ENCODE measurements around the gene SYCN.
"Not testable (repeated sequence)": the region's sequence is repeated elsewhere in the genome, so short reads cannot be mapped to it uniquely, and the experiment has no call there.

The SYCN gene

GRCh38 chr19:39203372-39204341, at the start of gene SYCN:
Gene SYCN (minus strand): TSS chr19:39204263. CDS start chr19:39204254, 9 bp downstream.
- DNase-seq: no peak

- DNase-seq: no peak
Observed at GRCh38 chr19:39253374-39254149, 49.5 kb upstream of the SYCN start.

GRCh38 chr19:39252458-39252857, 48.4 kb upstream of the SYCN start:
- peak; percentile 55 for DNase-seq

GRCh38 chr19:39251846-39252245, 47.8 kb upstream of the SYCN start:
- DNase-seq: no peak

- DNase-seq: no peak
Observed at GRCh38 chr19:39251081-39251480, 47.0 kb upstream of the SYCN start.

GRCh38 chr19:39248806-39249205, 44.7 kb upstream of the SYCN start, which contains the start of gene IFNL4:
Gene IFNL4 (minus strand): TSS chr19:39248856.
- no peak for DNase-seq

GRCh38 chr19:39247701-39248664, 43.9 kb upstream of the SYCN start:
- DNase-seq: no peak

GRCh38 chr19:39246951-39247669, 43.0 kb upstream of the SYCN start:
- DNase-seq: peak; percentile 73

- not testable (repeated sequence) for DNase-seq
Observed at GRCh38 chr19:39245166-39245565, 41.1 kb upstream of the SYCN start.

GRCh38 chr19:39244410-39245100, 40.5 kb upstream of the SYCN start, which contains the start of gene IFNL3:
Gene IFNL3 (minus strand): TSS chr19:39245006. CDS start chr19:39244967, 39 bp downstream.
- not testable (repeated sequence) for DNase-seq

GRCh38 chr19:39243741-39244140, 39.7 kb upstream of the SYCN start:
- not testable (repeated sequence) for DNase-seq

- no peak for DNase-seq
Observed at GRCh38 chr19:39240421-39240820, 36.4 kb upstream of the SYCN start.

GRCh38 chr19:39238944-39239343, 34.9 kb upstream of the SYCN start:
- no peak for DNase-seq

GRCh38 chr19:39238209-39238608, 34.1 kb upstream of the SYCN start:
- no peak for DNase-seq

GRCh38 chr19:39237200-39238184, 33.4 kb upstream of the SYCN start:
- DNase-seq: peak; percentile 17

GRCh38 chr19:39236527-39236926, 32.5 kb upstream of the SYCN start:
- no peak for DNase-seq

GRCh38 chr19:39232708-39233107, 28.6 kb upstream of the SYCN start:
- no peak for DNase-seq

- no peak for DNase-seq
Observed at GRCh38 chr19:39230096-39230764, 26.2 kb upstream of the SYCN start.

GRCh38 chr19:39224910-39225309, 20.8 kb upstream of the SYCN start:
- DNase-seq: peak; percentile 48

All from NCI-H82 (cell line).